GM12878 (cell line): ENCODE data around the gene KCNQ1OT1. TPM values are rescaled to one million over a fixed set of nuclear protein-coding genes. Genes with fewer than 3 reads are reported as not detected.

Experiments
- ATAC-seq: fragments of 200-7000 bp; cut with Tn5 transposase; 3 replicates; pipeline ENCODE4 v1.9.1; 2020; ENCODE audit warnings: mild to moderate bottlenecking, moderate library complexity
- BruUV-seq: library from RNA; stranded (reverse); fragments of 400-500 nt; replicated peaks from 2 replicates; lab custom pipeline; 2021; lab: Mats Ljungman, UMichigan
- CTCF ChIA-PET: fragments of 300-600 bp; sonication (Branson Sonifier 250); formaldehyde crosslinking; extraction: SDS; loops from one replicate; lab custom pipeline; 2021; ENCODE audit warnings: inconsistent platforms; lab: Yijun Ruan, JAX
- POLR2A ChIA-PET: fragments of 350-600 bp; formaldehyde crosslinking; extraction: SDS; loops from one replicate; lab custom pipeline; 2021; ENCODE audit warnings: inconsistent platforms; lab: Charles Lee
- RAD21 ChIA-PET: fragments of 300-600 bp; sonication (Branson Sonifier 250); formaldehyde crosslinking; loops from one replicate; lab custom pipeline; 2023; ENCODE audit warnings: antibody characterized with exemption; ENCODE audit not compliant: unreplicated experiment; lab: Charles Lee
- SMC1A ChIA-PET: fragments of 300-600 bp; sonication (Branson Sonifier 250); formaldehyde crosslinking; loops from one replicate; lab custom pipeline; 2023; ENCODE audit not compliant: unreplicated experiment, uncharacterized antibody; lab: Charles Lee
- DNase-seq: peaks from one replicate; pipeline ENCODE4 v3.0.0-alpha.2; 2011; ENCODE audit warnings: low read depth, low spot score
- FAIRE-seq: peaks from 3 replicates; lab custom pipeline; 2011; peaks lifted over from hg19 to GRCh38; lab: Jason Lieb, UNC
- H2AFZ ChIP-seq: 2 replicates; pipeline ENCODE4 v1.6.0; 2011; ENCODE audit warnings: low read depth, low read length, control low read depth; ENCODE audit not compliant: control insufficient read depth
- H3K27ac ChIP-seq: 2 replicates; pipeline ENCODE4 v1.5.1; 2011; ENCODE audit warnings: control low read depth; ENCODE audit not compliant: control insufficient read depth, insufficient read depth
- H3K27me3 ChIP-seq, 2 experiments: replicated peaks in 1 of 2; 2 replicates each; pipeline versions ENCODE4 v1.6.0 to v1.6.1; 2011; ENCODE audit warnings: low read length in 1 of 2; ENCODE audit not compliant: control insufficient read depth in 2 of 2, insufficient read depth in 2 of 2
- H3K36me3 ChIP-seq, 2 experiments: 2 replicates each; pipeline ENCODE4 v1.5.1; 2011; ENCODE audit warnings: low read length in 1 of 2; ENCODE audit not compliant: control insufficient read depth in 2 of 2, insufficient read depth in 2 of 2
- H3K4me1 ChIP-seq: 2 replicates; pipeline ENCODE4 v1.6.1; 2011; ENCODE audit warnings: mild to moderate bottlenecking, low read length, moderate library complexity, mixed read lengths; ENCODE audit not compliant: control insufficient read depth, insufficient read depth
- H3K4me2 ChIP-seq: 2 replicates; pipeline ENCODE4 v1.6.0; 2011; ENCODE audit warnings: control low read depth; ENCODE audit not compliant: control insufficient read depth, insufficient read depth
- H3K4me3 ChIP-seq: fragments of 200-600 bp; sonication (generic); 2 replicates; pipeline ENCODE4 v1.5.1; 2016
- H3K79me2 ChIP-seq: 2 replicates; pipeline ENCODE4 v1.6.0; 2011; ENCODE audit warnings: low read length; ENCODE audit not compliant: control insufficient read depth, insufficient read depth
- H3K9ac ChIP-seq: 2 replicates; pipeline ENCODE4 v1.8.0; 2011; ENCODE audit warnings: low read length, control low read depth, mixed read lengths; ENCODE audit not compliant: control insufficient read depth, insufficient read depth
- H3K9me3 ChIP-seq: replicated peaks from 3 replicates; pipeline ENCODE4 v1.5.1; 2011; ENCODE audit warnings: mild to moderate bottlenecking, low read length; ENCODE audit not compliant: control insufficient read depth, insufficient read depth
- H4K20me1 ChIP-seq: 2 replicates; pipeline ENCODE4 v1.6.0; 2011; ENCODE audit not compliant: control insufficient read depth, insufficient read depth
- CHD2 ChIP-seq: IDR thresholded peaks from 2 replicates; pipeline ENCODE4 v1.6.1; 2011; ENCODE audit warnings: low read depth, low read length, improper control_type of control experiment, borderline replicate concordance
- CREB1 ChIP-seq: IDR thresholded peaks from 2 replicates; pipeline ENCODE4 v1.6.1; 2012; ENCODE audit warnings: low read depth, mild to moderate bottlenecking, inconsistent platforms
- GABPA ChIP-seq: IDR thresholded peaks from 2 replicates; pipeline ENCODE4 v1.6.1; 2014; ENCODE audit warnings: antibody characterized with exemption, low read depth, mild to moderate bottlenecking, inconsistent platforms
- HDAC6 ChIP-seq: fragments of 200-600 bp; sonication (generic); IDR thresholded peaks from one replicate; pipeline ENCODE4 v1.8.0; 2017; ENCODE audit warnings: antibody characterized with exemption; ENCODE audit not compliant: unreplicated experiment
- NFIC ChIP-seq: IDR thresholded peaks from 2 replicates; pipeline ENCODE4 v1.6.1; 2012; ENCODE audit warnings: low read depth, mild to moderate bottlenecking, inconsistent platforms, low read length, moderate library complexity
- NR2F1 ChIP-seq: fragments of 450-650 bp; conservative IDR thresholded peaks from 2 replicates; pipeline ENCODE4 v1.6.1; 2017; ENCODE audit warnings: mild to moderate bottlenecking
- NRF1 ChIP-seq: conservative IDR thresholded peaks from 2 replicates; pipeline ENCODE4 v1.6.1; 2011; ENCODE audit warnings: mild to moderate bottlenecking, low read depth, low read length, improper control_type of control experiment
- POLR2A ChIP-seq: IDR thresholded peaks from 2 replicates; pipeline ENCODE4 v1.6.1; 2011; ENCODE audit warnings: low read depth, mild to moderate bottlenecking, low read length
- SP1 ChIP-seq: IDR thresholded peaks from one replicate; pipeline ENCODE4 v1.6.1; 2011; ENCODE audit warnings: low read depth, low read length
- TARDBP ChIP-seq: IDR thresholded peaks from 2 replicates; pipeline ENCODE4 v1.6.1; 2016; ENCODE audit warnings: borderline replicate concordance
- WGBS: methylation state at CpG from one replicate; pipeline ENCODE4 v1.1.6; 2016; ENCODE audit warnings: low lambda C conversion rate; ENCODE audit not compliant: insufficient replicate concordance, insufficient coverage; ENCODE audit errors: missing lambda C conversion rate; 5-methylcytosine and 5-hydroxymethylcytosine counted together
- in situ Hi-C: fragments of 300-500 bp; cut with MboI; formaldehyde crosslinking; loops from 9 replicates; pipeline ENCODE4 v1.14.3; 2018; ENCODE audit warnings: mixed read lengths
- intact Hi-C: fragments of 100-400 bp; cut with micrococcal nuclease; formaldehyde crosslinking; loops from one replicate; pipeline ENCODE4 v1.14.2; 2022; ENCODE audit not compliant: unreplicated experiment
- polyA plus RNA-seq, 11 experiments: library from polyadenylated mRNA; depleted of rRNA in 4 of 11; unstranded in 6 of 11; stranded (reverse) in 5 of 11; fragments of >200 nt; fragmentation: Nextera tagmentation in 4 of 11; fragmentation: Illumina TruSeq in 1 of 11; extraction: Ambion mirVana in 4 of 11; extraction: Trizol in 1 of 11; gene quantifications; 1 replicate in 1 of 11; 2 replicates in 10 of 11; pipeline versions ENCODE4 v1.2.1 to v1.2.3, GENCODE V29; 2011 to 2016; ENCODE audit warnings: inconsistent platforms in 2 of 11, missing spikeins in 2 of 11, low read depth in 1 of 11
- total RNA-seq, 4 experiments: library from RNA; depleted of rRNA in 3 of 4; stranded (reverse); fragments of >200 nt in 3 of 4; fragmentation: Illumina TruSeq in 1 of 4; extraction: Trizol in 1 of 4; gene quantifications; 2 replicates each; pipeline versions ENCODE4 v1.2.1 to v1.2.3, GENCODE V29; 2013 to 2021
- TF ChIP-seq, protein P1 (sequence below): fragments of 450-650 bp; IDR thresholded peaks from 2 replicates; pipeline ENCODE4 v1.6.1; 2017; ENCODE audit warnings: mild to moderate bottlenecking, moderate library complexity
- TF ChIP-seq, protein P2 (sequence below): IDR thresholded peaks from 2 replicates; pipeline ENCODE4 v1.6.1; 2011; ENCODE audit warnings: mild to moderate bottlenecking, low read depth, low read length, moderate library complexity; ENCODE audit not compliant: insufficient replicate concordance
- TF ChIP-seq, protein P3 (sequence below): fragments of 450-650 bp; IDR thresholded peaks from 2 replicates; pipeline ENCODE4 v1.6.1; 2017; ENCODE audit warnings: antibody characterized with exemption, mild to moderate bottlenecking, moderate library complexity

The KCNQ1OT1 gene
- total and polyA plus RNA-seq, 10 of the 15 experiments (the other 5 are each of a cell fraction or from before 2014, with no cell fraction given): 0.02 to 1.6 (median 0.41) TPM

DNA sequence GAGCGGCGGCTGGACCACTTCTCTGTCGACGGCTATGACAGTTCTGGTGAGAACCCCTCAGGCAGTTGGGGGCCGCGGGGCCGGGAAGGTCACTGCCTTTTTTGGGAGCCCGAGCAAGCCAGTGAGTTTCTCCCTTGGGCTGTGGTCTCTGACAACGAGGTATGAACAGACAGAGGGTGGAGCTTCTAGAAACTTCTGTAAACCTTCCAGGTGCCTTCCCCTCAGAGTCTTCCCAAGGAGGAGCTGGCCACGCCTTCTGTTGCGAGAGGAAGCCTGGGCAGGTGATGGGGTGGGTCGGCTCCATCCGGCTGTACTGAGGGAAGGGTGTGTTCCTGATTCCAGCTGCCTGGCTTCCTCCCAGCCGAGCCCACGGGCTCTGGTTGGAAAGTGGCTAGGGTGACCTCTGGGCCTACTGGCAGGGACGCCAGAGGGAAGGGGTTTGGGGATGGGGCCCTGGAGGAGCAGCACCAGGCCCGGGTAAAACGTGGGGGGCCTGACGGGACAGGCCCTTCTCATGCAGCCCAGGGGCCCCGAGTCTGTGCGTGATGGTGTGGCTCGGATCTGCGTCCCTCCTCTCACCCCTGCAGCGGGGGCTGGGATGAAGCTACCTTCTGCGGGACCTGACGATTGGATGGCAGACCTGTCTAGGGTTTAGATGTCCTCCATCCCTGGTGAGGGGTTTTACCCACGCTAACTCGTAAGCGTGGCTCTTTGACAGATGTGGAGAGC is 110.8 kb downstream of the KCNQ1OT1 start (continued):
- TF ChIP-seq, protein P1, sequence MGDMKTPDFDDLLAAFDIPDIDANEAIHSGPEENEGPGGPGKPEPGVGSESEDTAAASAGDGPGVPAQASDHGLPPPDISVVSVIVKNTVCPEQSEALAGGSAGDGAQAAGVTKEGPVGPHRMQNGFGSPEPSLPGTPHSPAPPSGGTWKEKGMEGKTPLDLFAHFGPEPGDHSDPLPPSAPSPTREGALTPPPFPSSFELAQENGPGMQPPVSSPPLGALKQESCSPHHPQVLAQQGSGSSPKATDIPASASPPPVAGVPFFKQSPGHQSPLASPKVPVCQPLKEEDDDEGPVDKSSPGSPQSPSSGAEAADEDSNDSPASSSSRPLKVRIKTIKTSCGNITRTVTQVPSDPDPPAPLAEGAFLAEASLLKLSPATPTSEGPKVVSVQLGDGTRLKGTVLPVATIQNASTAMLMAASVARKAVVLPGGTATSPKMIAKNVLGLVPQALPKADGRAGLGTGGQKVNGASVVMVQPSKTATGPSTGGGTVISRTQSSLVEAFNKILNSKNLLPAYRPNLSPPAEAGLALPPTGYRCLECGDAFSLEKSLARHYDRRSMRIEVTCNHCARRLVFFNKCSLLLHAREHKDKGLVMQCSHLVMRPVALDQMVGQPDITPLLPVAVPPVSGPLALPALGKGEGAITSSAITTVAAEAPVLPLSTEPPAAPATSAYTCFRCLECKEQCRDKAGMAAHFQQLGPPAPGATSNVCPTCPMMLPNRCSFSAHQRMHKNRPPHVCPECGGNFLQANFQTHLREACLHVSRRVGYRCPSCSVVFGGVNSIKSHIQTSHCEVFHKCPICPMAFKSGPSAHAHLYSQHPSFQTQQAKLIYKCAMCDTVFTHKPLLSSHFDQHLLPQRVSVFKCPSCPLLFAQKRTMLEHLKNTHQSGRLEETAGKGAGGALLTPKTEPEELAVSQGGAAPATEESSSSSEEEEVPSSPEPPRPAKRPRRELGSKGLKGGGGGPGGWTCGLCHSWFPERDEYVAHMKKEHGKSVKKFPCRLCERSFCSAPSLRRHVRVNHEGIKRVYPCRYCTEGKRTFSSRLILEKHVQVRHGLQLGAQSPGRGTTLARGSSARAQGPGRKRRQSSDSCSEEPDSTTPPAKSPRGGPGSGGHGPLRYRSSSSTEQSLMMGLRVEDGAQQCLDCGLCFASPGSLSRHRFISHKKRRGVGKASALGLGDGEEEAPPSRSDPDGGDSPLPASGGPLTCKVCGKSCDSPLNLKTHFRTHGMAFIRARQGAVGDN: no peak
- TF ChIP-seq CHD2 (no peak), SP1 (no peak)

DNA sequence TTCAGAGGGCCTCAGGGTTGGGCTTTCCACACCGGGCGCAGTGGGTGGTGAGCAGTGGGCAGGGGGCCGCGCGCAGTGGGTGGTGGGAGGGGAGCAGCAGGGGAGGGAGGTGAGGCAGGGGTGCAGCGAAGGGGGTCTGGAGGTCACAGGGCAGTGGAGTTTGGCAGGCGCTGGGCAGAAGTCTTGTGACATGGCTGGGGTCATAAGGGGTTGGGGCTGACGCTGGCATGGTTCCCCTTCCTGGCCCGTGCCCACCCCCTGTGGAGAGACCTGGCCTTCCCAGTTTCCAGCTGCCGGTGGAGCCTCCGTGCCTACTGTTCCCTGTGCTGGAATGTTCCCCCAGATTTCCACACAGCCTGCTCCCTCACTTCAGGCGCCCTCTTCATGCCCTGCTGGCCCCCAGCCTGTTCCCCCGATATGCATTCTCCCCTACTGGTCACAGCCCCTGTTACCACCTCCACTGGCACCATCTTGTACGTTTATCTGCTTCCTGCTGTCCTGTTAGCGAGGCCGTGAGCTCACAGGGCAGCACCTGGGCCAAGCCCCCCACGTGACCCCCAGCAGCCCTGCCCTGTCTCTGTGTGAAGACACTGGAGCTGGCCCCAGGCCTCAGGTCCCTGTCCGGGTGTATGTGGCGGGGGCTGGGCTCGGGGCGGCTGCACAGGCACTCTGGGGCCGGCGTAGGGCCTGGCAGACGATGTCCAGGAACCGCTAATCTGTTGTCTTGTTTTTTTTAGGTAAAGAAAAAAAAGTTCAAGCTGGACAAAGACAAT is 111.6 kb downstream of the KCNQ1OT1 start:
- 62% methylated on average over 20 of the region's 25 CpGs for WGBS
- no peaks in the 10 kb centered on the region for H3K36me3 ChIP-seq
- no peaks in the 10 kb centered on the region for H4K20me1 ChIP-seq

More for the DNA sequence above, 111.6 kb downstream of the KCNQ1OT1 start:
- no TSS peak for BruUV-seq
- POLR2A ChIA-PET: no interaction called here
- Histone ChIP-seq H3K4me2 (no peak overlapping the region), H3K9ac (no peak overlapping the region), H2AFZ (no peak overlapping the region), H3K4me1 (no peaks in the 10 kb centered on the region), H3K9me3 (no peaks in the 10 kb centered on the region), H3K27me3 (no peaks in the 10 kb centered on the region), H3K79me2 (no peaks in the 10 kb centered on the region), H3K4me3 (no peak overlapping the region), H3K27ac (no peak overlapping the region)
- RAD21 ChIA-PET: no interaction called here
- no peak for DNase-seq
- no peak for ATAC-seq
- FAIRE-seq: no peak
- SMC1A ChIA-PET: no interaction called here
- CTCF ChIA-PET: no interaction called here
- TF ChIP-seq, protein P2, sequence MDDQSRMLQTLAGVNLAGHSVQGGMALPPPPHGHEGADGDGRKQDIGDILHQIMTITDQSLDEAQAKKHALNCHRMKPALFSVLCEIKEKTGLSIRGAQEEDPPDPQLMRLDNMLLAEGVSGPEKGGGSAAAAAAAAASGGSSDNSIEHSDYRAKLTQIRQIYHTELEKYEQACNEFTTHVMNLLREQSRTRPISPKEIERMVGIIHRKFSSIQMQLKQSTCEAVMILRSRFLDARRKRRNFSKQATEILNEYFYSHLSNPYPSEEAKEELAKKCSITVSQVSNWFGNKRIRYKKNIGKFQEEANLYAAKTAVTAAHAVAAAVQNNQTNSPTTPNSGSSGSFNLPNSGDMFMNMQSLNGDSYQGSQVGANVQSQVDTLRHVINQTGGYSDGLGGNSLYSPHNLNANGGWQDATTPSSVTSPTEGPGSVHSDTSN: no peak
- TF ChIP-seq NR2F1: no peak
- no peak for TF ChIP-seq GABPA
- TF ChIP-seq HDAC6: no peak
- TF ChIP-seq NFIC: no peak
- TF ChIP-seq NRF1: no peak
- TF ChIP-seq POLR2A: no peak
- TF ChIP-seq, protein P3, sequence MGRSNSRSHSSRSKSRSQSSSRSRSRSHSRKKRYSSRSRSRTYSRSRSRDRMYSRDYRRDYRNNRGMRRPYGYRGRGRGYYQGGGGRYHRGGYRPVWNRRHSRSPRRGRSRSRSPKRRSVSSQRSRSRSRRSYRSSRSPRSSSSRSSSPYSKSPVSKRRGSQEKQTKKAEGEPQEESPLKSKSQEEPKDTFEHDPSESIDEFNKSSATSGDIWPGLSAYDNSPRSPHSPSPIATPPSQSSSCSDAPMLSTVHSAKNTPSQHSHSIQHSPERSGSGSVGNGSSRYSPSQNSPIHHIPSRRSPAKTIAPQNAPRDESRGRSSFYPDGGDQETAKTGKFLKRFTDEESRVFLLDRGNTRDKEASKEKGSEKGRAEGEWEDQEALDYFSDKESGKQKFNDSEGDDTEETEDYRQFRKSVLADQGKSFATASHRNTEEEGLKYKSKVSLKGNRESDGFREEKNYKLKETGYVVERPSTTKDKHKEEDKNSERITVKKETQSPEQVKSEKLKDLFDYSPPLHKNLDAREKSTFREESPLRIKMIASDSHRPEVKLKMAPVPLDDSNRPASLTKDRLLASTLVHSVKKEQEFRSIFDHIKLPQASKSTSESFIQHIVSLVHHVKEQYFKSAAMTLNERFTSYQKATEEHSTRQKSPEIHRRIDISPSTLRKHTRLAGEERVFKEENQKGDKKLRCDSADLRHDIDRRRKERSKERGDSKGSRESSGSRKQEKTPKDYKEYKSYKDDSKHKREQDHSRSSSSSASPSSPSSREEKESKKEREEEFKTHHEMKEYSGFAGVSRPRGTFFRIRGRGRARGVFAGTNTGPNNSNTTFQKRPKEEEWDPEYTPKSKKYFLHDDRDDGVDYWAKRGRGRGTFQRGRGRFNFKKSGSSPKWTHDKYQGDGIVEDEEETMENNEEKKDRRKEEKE: no peak
- no peak for TF ChIP-seq TARDBP
- no peak for TF ChIP-seq CREB1
- intact Hi-C loops (no loop called here), in situ Hi-C loops (no loop called here)
